HG02852 (cell line): Measurements from ENCODE around the gene HOMER3.

Source experiments
- ATAC-seq: cut with Tn5 transposase; IDR thresholded peaks from one replicate; pipeline ENCODE4 v1.9.1; 2021; ENCODE audit warnings: mild to moderate bottlenecking, moderate library complexity; ENCODE audit not compliant: unreplicated experiment

HOMER3 gene

DNA sequence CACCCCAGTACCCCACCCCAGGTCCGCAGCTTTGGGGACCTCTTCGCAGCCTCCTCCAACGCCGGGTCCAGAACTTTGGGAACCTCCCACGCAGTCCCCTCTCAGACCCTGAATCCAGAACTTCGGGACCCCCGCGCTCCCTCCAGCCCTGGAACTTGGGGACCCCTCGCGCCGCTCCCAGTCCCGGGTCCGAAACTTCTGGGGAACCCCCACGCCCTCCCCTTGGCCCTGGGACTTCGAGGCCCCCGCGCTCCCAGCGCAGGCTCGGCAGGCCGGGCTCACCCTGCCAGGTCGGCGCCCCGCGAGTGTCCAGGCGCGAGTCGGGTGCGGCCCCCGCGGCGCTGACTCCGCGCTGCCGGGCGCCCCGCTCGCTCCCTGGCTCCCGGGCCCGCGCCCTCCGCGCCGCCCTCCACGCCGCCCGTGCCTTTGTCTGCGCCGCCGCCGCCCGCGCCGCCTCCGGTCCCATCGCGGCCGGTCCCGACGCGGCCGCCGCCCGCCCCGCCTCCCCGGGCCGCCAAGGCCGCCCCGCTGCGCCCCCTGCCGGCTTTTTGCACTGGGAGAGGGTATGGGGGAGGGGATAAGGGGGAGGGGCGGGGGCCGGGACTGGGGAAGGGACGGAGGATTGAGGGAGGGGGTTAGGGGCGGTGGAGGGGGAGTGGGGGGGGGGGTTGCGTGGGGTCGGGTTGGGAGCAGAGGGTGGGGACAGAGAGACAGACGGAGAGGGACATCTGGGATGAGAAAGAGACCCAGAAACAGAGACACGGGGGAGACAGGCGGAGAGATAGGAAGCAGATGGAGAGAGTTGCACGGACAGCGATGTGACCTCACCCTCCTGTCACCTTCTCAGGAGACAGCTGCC, at the start of gene HOMER3:
TSS of gene HOMER3 (minus strand) at position 449 of the 859 bp plus-strand sequence. CDS start 2,235 bp downstream, outside the sequence.
- no peak for ATAC-seq

DNA sequence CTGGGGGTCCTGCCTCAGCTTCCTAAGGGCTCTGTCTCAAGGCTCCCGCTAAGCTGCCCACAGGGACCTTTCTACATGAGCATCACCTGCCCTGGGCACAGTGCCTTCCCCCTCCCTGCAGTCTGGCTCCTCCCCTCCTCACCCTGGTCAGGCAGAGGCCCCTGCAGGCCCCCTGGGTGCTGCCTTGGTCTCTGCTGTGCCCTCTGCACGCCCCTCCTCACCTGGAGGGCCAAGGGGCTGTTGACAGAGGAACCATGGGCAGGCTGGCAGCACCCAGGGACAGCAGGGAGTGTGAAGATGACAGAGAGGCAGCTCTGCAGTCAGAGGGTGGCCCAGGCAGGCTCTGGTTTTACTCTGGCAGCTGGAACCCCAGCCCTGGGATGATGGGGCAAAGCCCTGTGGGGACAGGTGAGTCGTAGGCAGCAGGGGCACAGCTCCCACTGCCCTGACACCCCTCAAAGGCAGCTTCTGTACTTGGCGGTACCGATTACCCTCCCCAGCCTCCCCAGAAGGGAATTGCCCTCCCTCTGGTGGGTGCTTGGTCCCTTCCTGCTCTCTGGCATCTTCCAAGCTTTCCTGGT, 49.2 kb upstream of the HOMER3 start:
- ATAC-seq: no peak

DNA sequence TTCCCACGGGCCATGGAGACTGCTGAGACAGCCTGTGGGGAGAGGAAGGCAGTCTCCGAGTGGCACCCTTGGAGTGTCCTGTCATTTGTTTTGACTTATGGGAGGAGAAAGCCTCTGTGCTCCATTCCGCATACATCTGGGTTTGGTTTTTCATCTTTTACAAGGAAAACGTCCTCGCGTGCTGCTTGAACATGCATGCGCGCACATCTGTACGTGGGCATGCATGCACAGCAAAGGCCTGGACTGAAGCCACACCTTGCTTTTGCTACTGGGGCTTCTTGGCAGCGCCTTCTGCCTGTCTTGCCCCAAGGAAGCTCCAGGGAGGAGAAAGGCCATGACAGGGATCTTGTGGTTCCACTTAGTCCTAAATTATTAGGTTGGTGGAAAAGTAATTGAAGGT, 48.3 kb upstream of the HOMER3 start:
- no peak for ATAC-seq

DNA sequence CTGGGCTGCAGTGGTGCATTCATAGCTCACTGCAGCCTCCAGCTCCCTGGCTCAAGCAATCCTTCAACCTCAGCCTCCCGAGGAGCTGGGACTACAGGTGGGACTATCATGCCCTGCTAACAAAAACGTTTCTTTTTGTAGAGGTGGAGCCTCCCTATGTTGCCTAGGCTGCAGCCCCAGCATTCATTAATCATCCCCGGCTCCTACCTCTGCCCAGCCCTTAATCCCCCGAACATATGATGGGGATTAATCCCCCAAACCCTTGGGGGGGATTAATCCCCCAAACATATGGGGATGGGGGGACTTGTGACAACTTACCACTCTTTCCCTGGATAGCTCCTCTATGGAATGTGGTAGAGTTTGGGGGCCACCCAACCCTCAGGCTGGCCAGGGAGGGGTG, 46.4 kb upstream of the HOMER3 start:
- ATAC-seq: no peak

DNA sequence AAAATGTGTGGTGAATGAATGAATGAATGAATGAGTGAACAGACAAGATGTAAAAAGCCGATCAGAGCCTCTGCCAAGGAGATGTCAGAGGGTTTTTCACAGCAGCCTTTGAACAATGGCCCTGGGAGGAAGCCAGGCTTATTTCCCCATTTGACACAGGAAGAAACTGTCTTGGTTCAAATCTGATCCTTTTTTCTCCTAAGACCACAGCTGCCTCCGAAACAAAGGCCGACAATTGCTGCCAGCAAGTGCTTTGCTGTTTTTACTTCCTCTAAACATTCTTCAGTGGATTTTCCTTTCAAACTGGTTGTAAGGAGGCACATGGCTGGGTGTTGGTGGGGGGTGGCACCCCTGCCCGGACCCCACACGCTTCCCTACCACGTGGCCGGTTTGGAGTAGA, 44.2 kb upstream of the HOMER3 start:
- no peak for ATAC-seq

DNA sequence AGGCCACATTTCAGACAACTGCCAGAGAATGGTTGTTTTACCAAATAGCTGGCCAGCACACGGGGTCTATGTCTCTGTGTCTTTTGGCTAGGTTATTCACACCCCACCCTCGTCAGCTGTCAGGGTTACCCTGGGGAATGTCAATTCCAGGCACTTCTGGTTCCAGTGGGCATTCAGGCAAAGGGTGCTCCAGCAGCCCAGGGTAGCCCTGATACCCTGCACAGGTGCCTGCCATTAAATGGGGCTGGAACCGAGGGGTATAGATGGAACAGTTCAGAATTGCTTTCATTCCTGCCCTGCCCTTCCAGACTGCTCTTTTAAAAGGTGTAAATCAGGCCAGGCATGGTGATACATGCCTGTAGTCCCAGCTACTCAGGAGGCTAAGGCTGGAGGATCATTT, 43.2 kb upstream of the HOMER3 start:
- ATAC-seq: no peak

DNA sequence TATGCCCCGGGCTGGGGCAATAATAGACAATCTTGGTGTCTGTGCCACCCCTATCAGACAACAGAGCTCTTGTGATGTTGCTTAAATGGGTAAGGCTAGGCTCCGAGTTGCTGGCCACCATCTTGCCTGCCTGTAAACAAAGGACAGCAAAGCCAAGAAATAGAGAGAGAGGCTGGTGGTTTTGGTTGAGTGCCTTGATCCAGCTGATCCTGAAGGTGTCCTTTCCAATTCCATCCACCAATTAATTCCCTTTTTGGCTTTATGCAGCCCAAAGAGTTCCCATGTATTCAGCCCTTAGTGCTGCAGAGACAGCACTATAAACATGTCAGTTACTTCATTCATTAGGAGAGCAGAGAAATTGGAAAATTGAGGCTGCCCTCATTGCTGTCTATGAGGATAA, 41.7 kb upstream of the HOMER3 start:
- no peak for ATAC-seq

DNA sequence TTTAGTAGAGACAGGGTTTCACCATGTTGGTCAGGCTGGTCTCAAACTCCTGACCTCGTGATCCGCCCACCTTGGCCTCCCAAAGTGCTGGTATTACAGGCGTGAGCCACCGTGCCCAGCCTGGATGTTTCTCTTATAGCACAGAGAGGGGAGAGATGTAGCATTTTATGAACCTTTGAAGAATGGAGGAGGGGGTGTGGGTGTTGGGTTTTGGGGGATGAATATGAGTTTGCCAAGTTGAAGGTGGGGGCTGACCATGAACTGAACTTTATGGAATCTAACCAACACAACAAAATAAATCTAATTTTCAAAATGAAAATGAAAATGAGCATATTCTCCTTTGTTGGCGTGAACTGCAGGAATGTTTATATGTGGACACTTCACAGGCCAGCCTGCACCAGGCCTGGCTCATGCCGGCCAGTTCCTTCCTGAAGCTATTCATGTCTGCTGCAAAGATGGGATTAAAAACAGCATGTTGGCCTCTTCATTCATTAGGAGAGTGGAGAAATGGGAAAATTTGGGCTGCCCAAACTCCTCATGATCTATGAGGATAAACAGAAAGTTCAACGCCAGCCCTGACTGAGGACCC, 39.5 kb upstream of the HOMER3 start:
- ATAC-seq: no peak

DNA sequence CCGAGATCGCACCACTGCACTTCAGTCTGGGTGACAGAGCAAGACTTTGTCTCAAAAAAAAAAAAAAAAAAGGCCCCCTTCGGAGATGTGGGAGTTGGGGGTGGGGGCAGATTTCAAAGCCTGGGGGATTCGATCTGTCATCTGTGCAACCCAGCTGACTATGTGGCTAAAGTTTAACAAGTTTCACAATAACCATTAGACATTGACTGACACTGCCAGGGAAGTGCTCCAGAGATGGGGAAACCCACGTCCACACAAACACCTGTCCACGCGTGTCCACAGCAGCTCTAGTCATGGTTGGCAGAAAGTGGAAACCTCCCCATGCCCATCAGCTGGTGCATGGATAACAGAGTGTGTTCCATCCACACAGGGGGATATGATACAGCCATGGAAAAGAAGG, 37.6 kb upstream of the HOMER3 start:
- no peak for ATAC-seq

DNA sequence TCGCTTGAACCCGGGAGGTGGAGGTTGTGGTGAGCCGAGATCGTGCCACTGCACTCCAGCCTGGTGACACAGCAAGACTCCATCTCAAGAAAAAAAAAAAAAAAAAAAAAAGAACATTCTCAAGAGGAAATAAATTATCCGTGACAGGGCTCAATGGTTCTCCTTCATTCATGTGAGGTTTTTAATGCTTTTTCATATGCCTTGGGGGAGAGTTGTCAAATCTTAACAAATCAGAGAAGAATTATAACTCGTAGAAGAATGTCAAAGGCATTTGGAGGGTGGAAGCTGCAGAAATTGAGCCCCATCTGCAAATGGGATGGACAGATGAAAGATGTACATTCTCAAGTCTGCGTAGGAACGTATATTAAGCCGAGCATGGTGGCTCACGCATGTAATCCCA, 34.9 kb upstream of the HOMER3 start:
- ATAC-seq: no peak

DNA sequence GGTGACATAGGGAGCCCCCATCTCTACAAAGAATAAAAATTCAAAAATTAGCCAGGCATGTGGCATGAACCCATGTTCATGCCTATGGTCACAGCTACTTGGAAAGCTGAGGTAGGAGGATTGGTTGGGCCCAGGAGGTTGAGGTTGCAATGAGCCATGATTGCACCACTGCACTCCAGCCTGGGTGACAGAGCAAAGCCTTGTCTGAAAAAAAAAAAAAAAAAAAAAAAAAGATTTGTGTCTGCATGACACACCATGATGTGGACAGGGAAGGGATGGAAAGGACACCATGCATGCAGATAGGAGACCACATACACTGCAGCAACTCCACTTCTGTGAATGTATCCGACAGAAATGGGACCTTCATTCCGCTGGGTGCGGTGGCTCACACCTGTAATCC, 34.0 kb upstream of the HOMER3 start:
- ATAC-seq: no peak

DNA sequence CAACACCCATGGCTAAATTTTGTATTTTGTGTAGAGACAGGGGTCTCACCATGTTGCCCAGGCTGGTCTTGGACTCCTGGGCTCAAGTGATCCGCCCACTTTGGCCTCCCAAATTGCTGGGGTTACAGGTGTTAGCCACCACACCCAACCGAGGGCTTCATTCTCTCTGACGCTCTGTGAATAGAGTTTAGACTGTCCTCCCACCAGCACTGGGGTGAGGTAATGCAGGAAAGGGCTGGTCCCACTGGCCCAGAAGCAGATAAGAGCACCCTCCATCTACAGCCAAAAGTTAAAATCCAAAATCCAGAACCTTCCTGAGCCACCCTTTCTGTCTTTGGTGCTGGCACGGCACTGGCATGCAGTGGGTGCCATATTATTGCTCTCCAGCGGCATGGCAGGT, 31.8 kb upstream of the HOMER3 start:
- no peak for ATAC-seq

DNA sequence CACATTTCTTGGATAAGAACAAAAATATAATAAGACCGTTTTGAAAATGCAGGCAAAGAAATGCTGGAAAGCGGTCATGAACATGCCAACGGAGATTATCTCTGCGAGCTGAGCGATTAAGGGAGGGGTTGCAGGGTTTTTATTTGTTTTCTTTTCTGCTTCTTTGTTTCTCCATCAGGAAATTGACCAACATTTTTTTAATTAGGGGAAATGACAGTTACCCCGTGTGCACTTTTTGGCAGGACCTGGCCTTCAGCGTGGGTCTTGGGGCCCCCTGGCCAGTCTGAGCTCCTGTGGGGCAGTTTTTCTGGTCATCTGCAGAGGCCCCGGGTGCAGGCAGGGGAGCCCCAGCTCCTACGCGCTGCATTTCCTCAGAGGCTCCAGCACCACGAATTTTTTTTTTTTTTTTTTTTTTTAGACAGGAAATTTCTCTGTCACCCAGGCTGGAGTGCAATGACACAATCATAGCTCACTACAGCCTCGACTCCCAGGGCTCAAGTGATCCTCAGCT, 31.3 kb upstream of the HOMER3 start:
- no peak for ATAC-seq

DNA sequence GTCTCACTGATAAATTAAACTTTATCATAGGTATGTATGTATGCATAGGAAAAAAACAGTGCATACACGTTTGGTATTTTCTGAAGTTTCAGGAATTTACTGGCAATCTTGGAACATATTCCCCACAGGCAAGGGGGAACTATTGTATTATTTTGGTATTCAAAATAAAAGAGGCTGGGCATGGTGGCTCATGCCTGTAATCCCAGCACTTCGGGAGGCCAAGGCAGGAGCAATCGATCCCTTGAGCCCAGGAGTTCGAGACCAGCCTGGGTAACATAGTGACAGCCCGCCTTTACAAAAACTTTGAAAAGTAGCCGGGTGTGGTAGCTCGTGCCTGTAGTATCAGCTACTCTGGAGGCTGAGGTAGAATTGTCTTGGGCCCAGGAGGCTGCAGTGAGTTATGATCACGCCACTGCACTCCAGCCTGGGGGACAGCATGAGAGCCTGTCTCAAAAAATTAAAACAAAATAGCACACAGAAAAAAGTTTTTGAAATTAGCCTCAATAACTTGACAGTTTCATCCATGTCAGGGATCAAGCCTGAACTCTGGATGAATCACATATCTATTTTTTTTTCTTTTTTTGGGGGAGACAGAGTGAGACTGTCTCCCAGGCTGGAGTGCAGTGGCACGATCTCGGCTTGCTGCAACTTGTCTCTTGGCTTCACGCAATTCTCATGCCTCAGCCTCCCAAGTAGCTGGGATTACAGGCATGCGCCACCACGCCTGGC, 29.1 kb upstream of the HOMER3 start:
- no peak for ATAC-seq

DNA sequence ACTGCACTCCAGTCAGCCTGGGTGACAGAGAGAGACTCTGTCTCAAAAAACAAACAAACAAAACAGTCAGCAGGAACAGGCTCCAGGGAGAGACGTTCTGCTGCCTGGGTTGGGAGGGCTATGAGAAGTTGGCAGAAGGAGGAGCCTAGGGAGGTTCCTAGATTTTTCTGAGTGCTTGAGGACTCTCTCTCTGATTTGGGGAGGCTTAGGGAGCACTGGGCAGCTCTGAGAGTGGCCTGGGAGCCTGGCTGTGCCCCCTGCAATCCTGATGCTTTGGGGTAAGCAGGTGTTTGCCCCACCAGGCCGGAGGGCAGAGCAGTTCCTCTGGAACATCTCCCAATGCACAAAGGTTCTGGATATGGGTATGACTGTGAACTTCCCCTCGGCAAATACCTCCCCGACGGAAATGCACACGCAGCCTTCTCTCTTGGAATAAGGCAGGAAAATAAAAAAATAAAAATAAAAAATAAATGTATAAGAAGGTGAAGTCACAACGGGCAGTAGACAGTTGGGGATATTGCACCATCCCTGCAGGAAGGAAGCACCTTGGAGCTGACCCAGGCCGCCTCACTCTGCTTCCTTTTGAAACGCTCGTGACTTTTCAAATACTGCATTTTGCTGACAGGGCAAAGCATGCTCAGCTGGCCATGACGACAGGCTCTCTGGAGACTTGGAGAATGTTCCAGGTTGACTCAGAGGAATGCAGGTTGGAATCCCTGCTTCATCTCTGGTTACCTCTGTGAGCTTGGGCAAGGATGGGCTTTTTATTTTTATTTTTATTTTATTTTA, 26.5 kb upstream of the HOMER3 start:
- ATAC-seq: no peak

DNA sequence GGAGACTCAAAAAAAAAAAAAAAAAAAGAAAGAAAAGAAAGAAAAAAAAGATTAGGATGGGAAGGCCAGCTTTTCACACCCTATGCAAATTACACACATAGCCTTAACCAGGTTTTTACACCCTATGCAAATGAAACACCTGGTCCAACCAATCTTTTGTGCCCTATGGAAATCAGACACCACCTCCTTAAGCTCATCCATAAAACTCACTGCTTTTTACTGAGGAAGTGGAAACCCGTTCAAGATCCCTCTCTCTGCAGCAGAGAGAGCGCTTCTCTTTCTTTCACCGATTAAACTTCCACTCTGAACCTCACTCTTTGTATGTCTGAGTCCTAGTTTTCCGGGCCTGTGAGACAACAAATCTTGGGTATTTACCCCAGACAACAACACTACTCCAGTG, 25.3 kb upstream of the HOMER3 start:
- no peak for ATAC-seq

DNA sequence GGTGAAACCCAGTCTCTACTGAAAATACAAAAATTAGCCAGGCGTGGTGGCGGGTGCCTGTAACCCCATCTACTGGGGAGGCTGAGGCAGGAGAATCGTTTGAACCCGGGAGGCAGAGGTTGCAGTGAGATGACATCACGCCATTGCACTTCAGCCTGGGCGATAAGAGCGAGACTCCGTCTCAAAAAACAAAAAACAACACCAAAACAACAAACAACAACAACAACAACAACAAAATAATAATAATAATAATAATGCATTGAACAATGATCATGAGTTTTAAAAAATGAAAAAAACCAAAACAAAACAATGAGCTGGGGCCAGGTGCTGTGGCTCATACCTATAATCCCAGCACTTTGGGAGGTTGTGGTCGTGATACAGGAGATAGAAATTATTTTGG, 23.1 kb upstream of the HOMER3 start:
- no peak for ATAC-seq

DNA sequence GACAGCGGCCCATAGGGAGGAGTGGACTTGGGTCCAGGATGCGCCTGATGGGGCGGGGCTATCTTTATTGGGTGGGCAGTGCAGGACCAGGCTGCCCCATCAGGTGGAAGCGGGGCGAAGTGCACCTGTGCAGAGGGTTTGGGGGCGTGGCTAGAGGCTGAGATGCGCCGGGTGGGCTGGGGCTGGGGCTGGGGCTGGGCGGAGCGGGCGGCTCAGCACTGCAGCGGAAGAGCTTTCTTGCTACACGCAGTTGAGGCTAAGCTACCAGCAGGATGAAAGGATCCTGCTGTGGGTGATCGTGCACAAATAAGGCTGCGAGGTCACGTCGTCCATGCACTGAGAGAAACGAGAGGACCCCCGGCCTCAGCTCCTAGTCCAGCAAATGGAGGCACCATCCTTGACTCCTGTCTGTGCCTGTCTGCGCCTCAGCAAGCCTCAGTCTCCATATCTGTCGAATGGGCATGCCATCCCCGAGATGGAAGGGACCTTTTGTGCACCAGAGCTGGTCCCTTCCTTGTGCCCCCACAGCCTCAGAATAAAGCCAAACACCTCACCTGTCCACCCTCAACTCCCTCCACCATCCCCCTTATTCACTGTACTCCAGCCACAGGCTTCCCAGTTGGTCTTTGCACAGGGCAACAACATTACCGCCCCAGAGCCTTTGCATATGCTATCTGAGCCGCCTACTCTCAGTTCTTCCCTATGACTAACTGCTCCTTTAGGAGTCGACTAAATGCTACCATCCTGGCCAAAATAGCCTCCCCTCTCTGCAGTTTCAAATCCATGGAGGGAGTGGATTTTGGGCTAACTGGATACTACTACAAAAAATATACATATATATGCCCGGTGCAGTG, 21.0 kb upstream of the HOMER3 start:
- ATAC-seq: no peak

DNA sequence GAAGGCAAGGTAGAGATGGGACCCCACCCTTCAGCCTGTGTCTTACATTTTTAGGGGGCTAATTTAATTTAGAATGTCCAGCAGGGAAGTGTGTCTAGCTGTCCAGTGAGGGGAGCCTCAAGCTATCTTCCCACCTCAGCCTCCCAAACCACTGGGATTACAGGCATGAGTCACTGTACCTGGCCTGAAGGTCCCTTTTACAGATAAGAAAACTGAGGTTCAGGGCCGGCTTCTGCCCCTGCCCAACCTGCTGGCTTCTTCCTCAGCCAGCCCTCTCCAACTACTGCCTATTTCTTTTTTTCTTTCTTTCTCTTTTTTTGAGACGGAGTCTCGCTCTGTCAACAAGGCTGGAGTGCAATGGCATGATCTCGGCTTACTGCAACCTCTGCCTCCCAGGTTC, 19.4 kb upstream of the HOMER3 start:
- no peak for ATAC-seq

DNA sequence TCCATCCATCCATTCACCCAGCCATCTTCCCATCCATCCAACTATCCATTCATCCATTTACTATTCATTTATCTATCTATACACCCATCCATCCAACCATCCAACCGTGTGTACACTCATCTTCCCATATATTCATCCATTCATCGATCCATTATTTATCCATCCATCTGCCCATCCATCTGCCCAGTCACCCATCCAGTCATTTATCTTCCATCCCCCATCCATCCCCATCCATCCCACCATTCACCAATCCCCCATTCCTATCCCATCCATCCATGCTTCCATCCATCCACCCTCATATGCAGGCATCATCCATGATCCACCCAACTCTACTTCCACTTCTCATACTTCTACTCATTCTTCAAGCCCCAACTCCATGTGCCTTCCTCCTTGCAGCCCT, 14.0 kb upstream of the HOMER3 start:
- ATAC-seq: no peak
